Psoas muscle (tissue), 8 donors: ENCODE results near the gene IZUMO4. TPM values are rescaled to one million over a fixed set of nuclear protein-coding genes. Genes with fewer than 3 reads are reported as not detected.

Experiments used
- ATAC-seq, 4 donors: fragments of 200-7000 bp; cut with Tn5 transposase; one replicate each; pipeline ENCODE4 v1.9.1; 2020; ENCODE audit warnings: moderate library complexity in 3 of 4, mild to moderate bottlenecking in 2 of 4
- DNase-seq, 2 donors: peaks; one replicate each; pipeline ENCODE4 v3.0.0-alpha.2; 2020
- H3K27ac ChIP-seq: fragments of 200-600 bp; one replicate; pipeline ENCODE4 v1.8.0; 2022
- H3K27me3 ChIP-seq, 3 donors: fragments of 200-600 bp in 1 of 3; one replicate each; pipeline versions ENCODE4 v1.6.1 to v1.8.0; 2013 to 2022; ENCODE audit warnings: low read length in 2 of 3, mild to moderate bottlenecking in 2 of 3, moderate library complexity in 1 of 3; ENCODE audit not compliant: insufficient read depth in 3 of 3
- H3K36me3 ChIP-seq, 2 donors: fragments of 200-600 bp in 1 of 2; one replicate each; pipeline versions ENCODE4 v1.6.1 to v1.8.0; 2013 to 2022; ENCODE audit warnings: low read depth in 1 of 2, mild to moderate bottlenecking in 1 of 2, moderate library complexity in 1 of 2; ENCODE audit not compliant: insufficient read depth in 1 of 2
- H3K4me1 ChIP-seq: fragments of 200-600 bp; one replicate; pipeline ENCODE4 v1.8.0; 2022
- H3K4me3 ChIP-seq: fragments of 200-600 bp; one replicate; pipeline ENCODE4 v1.8.0; 2022; ENCODE audit warnings: mild to moderate bottlenecking
- H3K9me3 ChIP-seq: fragments of 200-600 bp; one replicate; pipeline ENCODE4 v1.8.0; 2022
- CTCF ChIP-seq: fragments of 200-600 bp; IDR thresholded peaks from one replicate; pipeline ENCODE4 v1.8.0; 2022; ENCODE audit warnings: antibody characterized with exemption
- WGBS, 3 donors: extraction: QIAGEN DNeasy Blood & Tissue Kit; methylation state at CpG; one replicate each; pipeline versions ENCODE4 v1.1.6 to v1.1.7; 2013; 5-methylcytosine and 5-hydroxymethylcytosine counted together
- intact Hi-C, 2 donors: fragments of 100-400 bp; cut with DNase I; formaldehyde crosslinking; loops; one replicate each; pipeline versions ENCODE4 v1.11.0 to v1.14.2; 2022
- polyA plus RNA-seq, 3 donors: library from polyadenylated mRNA; stranded (reverse); fragments of 200-250 nt; gene quantifications; one replicate each; pipeline ENCODE4 v1.2.3, GENCODE V29; 2013
- total RNA-seq, 4 donors: library from RNA; stranded (reverse); fragmentation: NEBNext Ultra II Directional in 2 of 4; extraction: Animal tissue kit (Norgen Biotek cat#: 25700) in 2 of 4; gene quantifications; one replicate each; pipeline versions ENCODE4 v1.2.1 to v1.2.4, GENCODE V29; 2021 to 2023
- donor health status: healthy with polysubstance abuse.
- donor health status: DM: no; HTN: no; CAD: no; lungs with moderate emphysema.
- donor health status: Bipolar disorder and iron deficiency.
- donor health status: healthy.
- donor health status: DM: yes; HTN: yes; CAD: no.
- donor health status: DM: no; HTN: no; CAD: no.
- donor health status: DM: no; HTN: no; CAD: no.
- donor health status: DM: yes; HTN: yes; CAD: no.

The IZUMO4 gene
- total and polyA plus RNA-seq, 7 donors, result 0.69 to 3.0 (median 1.6) TPM

GRCh38 chr19:2132191-2132590, 35.5 kb downstream of the IZUMO4 start:
- peaks cover 3 to 80% of the 10 kb centered on the region in 2 donors for H3K36me3 ChIP-seq
- TF ChIP-seq CTCF, result no peak
- no peak overlapping the region for H3K27ac ChIP-seq
- DNase-seq (no peak), ATAC-seq (no peak)
- H3K9me3 ChIP-seq, result no peaks in the 10 kb centered on the region
- intact Hi-C loops, result no loop called here
- no peaks in the 10 kb centered on the region for H3K4me1 ChIP-seq
- 94 to 97% (median 94%) methylated on average over 14 of the region's 14 CpGs for WGBS, 3 donors
- H3K4me3 ChIP-seq, result no peak overlapping the region
- H3K27me3 ChIP-seq, result no peaks in the 10 kb centered on the region

- intact Hi-C loops, result no loop called here
- H3K4me3 ChIP-seq, result no peak overlapping the region
- WGBS, 3 donors, result 76 to 84% (median 82%) methylated on average over 19 of the region's 19 CpGs
- TF ChIP-seq CTCF, result no peak
- no peaks in the 10 kb centered on the region for H3K9me3 ChIP-seq
- no peak for DNase-seq
- H3K36me3 ChIP-seq, result peaks cover 3 to 80% of the 10 kb centered on the region in 2 donors
- H3K27me3 ChIP-seq, result no peaks in the 10 kb centered on the region
- H3K4me1 ChIP-seq, result peaks cover 5% of the 10 kb centered on the region
- ATAC-seq, result peak in 1 of 4 donors; percentile 17
- H3K27ac ChIP-seq, result no peak overlapping the region
Measured at GRCh38 chr19:2132731-2133490, 36.2 kb downstream of the IZUMO4 start.

GRCh38 chr19:2135474-2136402, 39.0 kb downstream of the IZUMO4 start:
- peaks cover 27% of the 10 kb centered on the region for H3K4me1 ChIP-seq
- H3K9me3 ChIP-seq, result no peaks in the 10 kb centered on the region
- 90 to 93% (median 90%) methylated on average over 44 to 50 of the region's 50 CpGs for WGBS, 3 donors
- TF ChIP-seq CTCF, result no peak
- intact Hi-C loops, result no loop called here
- no peaks in the 10 kb centered on the region for H3K27me3 ChIP-seq
- H3K36me3 ChIP-seq, result peaks cover 3 to 72% of the 10 kb centered on the region in 2 donors
- DNase-seq (peak in 1 of 2 donors; percentile 48), ATAC-seq (no peak)
- H3K4me3 ChIP-seq, result no peak overlapping the region
- no peak overlapping the region for H3K27ac ChIP-seq

- no peak for ATAC-seq
- no peaks in the 10 kb centered on the region for H3K27me3 ChIP-seq
- intact Hi-C loops, result no loop called here
- TF ChIP-seq CTCF, result no peak
- H3K27ac ChIP-seq, result no peak overlapping the region
- no peaks in the 10 kb centered on the region for H3K9me3 ChIP-seq
- H3K4me3 ChIP-seq, result no peak overlapping the region
- 90 to 91% (median 90%) methylated on average over 23 of the region's 23 CpGs for WGBS, 3 donors
- H3K36me3 ChIP-seq, result peaks cover 3 to 63% of the 10 kb centered on the region in 2 donors
- peaks cover 27% of the 10 kb centered on the region for H3K4me1 ChIP-seq
- DNase-seq, result peak in 1 of 2 donors; percentile 51
Measured at GRCh38 chr19:2136796-2137195, 40.1 kb downstream of the IZUMO4 start.
